WTC11 (cell line): ENCODE measurements around the gene ATAD3C.

Source experiments
- JUN ChIP-seq: sonication (generic); formaldehyde crosslinking; IDR thresholded peaks from 2 replicates; pipeline ENCODE4 v1.8.0; 2023; ENCODE audit warnings: mild to moderate bottlenecking, missing genetic modification reagents
- TF ChIP-seq, protein P1 (sequence below): fragments of 200-600 bp; IDR thresholded peaks from 2 replicates; pipeline ENCODE4 v1.8.0; 2022; ENCODE audit warnings: antibody characterized with exemption
- TF ChIP-seq, protein P2 (sequence below): sonication (generic); formaldehyde crosslinking; IDR thresholded peaks from 2 replicates; pipeline ENCODE4 v1.8.0; 2022; ENCODE audit warnings: mild to moderate bottlenecking, missing genetic modification reagents

DNA sequence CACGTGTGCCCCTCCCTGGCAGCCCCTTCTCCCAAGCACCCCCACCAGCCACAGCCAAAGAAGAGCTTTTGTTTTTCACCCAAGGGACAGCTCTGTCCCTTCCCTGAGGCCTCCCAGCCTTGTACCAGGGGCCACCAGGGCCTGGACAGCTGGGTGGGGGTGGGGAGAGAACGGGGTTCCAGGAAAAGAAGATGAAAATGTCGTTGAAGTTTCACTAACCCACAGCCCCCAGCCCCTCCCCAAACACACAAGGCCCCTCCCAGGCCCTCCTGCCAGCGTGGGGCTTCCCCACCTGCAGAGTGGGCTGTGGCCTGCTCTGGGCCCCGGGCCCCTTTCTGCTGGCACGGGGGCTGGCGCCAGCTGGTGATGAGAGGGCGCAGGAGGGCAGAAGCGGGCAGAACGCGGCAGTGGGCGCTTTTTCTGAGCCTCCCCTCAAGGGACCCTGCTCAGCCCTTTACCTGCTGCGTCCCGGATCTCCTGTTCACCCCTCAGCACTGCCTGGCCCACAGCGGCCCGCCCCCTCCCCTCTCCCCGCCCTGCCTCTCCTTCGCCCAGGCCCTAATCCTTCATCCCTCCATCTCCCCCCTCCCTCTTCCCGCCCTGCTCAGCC is 22.9 kb upstream of the ATAD3C start:
- TF ChIP-seq, protein P1, sequence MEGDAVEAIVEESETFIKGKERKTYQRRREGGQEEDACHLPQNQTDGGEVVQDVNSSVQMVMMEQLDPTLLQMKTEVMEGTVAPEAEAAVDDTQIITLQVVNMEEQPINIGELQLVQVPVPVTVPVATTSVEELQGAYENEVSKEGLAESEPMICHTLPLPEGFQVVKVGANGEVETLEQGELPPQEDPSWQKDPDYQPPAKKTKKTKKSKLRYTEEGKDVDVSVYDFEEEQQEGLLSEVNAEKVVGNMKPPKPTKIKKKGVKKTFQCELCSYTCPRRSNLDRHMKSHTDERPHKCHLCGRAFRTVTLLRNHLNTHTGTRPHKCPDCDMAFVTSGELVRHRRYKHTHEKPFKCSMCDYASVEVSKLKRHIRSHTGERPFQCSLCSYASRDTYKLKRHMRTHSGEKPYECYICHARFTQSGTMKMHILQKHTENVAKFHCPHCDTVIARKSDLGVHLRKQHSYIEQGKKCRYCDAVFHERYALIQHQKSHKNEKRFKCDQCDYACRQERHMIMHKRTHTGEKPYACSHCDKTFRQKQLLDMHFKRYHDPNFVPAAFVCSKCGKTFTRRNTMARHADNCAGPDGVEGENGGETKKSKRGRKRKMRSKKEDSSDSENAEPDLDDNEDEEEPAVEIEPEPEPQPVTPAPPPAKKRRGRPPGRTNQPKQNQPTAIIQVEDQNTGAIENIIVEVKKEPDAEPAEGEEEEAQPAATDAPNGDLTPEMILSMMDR: no peak
- no peak for TF ChIP-seq JUN (CRISPR knock-in tag)
- TF ChIP-seq, protein P2, sequence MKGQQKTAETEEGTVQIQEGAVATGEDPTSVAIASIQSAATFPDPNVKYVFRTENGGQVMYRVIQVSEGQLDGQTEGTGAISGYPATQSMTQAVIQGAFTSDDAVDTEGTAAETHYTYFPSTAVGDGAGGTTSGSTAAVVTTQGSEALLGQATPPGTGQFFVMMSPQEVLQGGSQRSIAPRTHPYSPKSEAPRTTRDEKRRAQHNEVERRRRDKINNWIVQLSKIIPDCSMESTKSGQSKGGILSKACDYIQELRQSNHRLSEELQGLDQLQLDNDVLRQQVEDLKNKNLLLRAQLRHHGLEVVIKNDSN (CRISPR knock-in tag): no peak
